Measurements from ENCODE around the gene C16orf96.

DNA sequence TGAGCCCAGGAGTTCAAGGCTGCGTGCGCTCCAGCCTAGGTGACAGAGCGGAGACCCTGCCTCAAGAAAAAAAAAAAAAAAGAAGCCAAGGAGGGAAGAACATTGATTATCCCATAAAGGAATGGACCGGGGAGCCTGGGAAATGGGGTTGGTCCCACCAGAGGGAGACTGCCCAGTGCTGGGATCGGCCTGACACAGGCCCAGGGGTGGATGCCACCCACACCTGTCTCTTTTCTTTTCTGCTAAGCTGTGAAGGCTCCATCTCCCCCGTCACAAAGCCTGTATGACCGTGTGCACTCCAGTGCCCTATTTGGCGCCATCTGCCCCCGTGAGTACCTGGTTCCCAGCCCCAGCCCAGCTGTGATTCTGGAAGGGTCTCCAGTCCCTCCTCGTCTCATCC, 42.9 kb downstream of the C16orf96 start:
- TF ChIP-seq POLR2AphosphoS5 (IDR thresholded peaks at IDR 0.05; ENCODE audit: low read depth, low read length) (no peak), TCF7L2 (IDR thresholded peaks at IDR 0.05; ENCODE audit: low read depth, low read length) (no peak)
- TF ChIP-seq, protein P1, sequence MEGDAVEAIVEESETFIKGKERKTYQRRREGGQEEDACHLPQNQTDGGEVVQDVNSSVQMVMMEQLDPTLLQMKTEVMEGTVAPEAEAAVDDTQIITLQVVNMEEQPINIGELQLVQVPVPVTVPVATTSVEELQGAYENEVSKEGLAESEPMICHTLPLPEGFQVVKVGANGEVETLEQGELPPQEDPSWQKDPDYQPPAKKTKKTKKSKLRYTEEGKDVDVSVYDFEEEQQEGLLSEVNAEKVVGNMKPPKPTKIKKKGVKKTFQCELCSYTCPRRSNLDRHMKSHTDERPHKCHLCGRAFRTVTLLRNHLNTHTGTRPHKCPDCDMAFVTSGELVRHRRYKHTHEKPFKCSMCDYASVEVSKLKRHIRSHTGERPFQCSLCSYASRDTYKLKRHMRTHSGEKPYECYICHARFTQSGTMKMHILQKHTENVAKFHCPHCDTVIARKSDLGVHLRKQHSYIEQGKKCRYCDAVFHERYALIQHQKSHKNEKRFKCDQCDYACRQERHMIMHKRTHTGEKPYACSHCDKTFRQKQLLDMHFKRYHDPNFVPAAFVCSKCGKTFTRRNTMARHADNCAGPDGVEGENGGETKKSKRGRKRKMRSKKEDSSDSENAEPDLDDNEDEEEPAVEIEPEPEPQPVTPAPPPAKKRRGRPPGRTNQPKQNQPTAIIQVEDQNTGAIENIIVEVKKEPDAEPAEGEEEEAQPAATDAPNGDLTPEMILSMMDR (IDR thresholded peaks at IDR 0.05): no peak
- TF ChIP-seq, protein P2, sequence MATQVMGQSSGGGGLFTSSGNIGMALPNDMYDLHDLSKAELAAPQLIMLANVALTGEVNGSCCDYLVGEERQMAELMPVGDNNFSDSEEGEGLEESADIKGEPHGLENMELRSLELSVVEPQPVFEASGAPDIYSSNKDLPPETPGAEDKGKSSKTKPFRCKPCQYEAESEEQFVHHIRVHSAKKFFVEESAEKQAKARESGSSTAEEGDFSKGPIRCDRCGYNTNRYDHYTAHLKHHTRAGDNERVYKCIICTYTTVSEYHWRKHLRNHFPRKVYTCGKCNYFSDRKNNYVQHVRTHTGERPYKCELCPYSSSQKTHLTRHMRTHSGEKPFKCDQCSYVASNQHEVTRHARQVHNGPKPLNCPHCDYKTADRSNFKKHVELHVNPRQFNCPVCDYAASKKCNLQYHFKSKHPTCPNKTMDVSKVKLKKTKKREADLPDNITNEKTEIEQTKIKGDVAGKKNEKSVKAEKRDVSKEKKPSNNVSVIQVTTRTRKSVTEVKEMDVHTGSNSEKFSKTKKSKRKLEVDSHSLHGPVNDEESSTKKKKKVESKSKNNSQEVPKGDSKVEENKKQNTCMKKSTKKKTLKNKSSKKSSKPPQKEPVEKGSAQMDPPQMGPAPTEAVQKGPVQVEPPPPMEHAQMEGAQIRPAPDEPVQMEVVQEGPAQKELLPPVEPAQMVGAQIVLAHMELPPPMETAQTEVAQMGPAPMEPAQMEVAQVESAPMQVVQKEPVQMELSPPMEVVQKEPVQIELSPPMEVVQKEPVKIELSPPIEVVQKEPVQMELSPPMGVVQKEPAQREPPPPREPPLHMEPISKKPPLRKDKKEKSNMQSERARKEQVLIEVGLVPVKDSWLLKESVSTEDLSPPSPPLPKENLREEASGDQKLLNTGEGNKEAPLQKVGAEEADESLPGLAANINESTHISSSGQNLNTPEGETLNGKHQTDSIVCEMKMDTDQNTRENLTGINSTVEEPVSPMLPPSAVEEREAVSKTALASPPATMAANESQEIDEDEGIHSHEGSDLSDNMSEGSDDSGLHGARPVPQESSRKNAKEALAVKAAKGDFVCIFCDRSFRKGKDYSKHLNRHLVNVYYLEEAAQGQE (IDR thresholded peaks at IDR 0.05; ENCODE audit: insufficient read depth in 1 of 2, low read depth in 2 of 2, low read length in 1 of 2): no peak

Measured in Panc1 (cell line).